Subcutaneous abdominal adipose tissue (tissue), 5 donors: ENCODE results near the gene FAM136A.
"Not testable (repeated sequence)": the region's sequence is repeated elsewhere in the genome, so short reads cannot be mapped to it uniquely, and the experiment has no call there.

Experiments
- H3K27ac ChIP-seq: one replicate; pipeline ENCODE4 v1.7.0; 2013; ENCODE audit warnings: low read depth, mild to moderate bottlenecking, inconsistent platforms, low read length, moderate library complexity
- H3K27me3 ChIP-seq, 5 donors: one replicate each; pipeline ENCODE4 v1.7.0; 2013; ENCODE audit warnings: low read length in 5 of 5, inconsistent platforms in 1 of 5; ENCODE audit not compliant: control insufficient read depth in 5 of 5, insufficient read depth in 4 of 5
- H3K36me3 ChIP-seq, 5 donors: one replicate each; pipeline ENCODE4 v1.7.0; 2013; ENCODE audit warnings: low read length in 5 of 5; ENCODE audit not compliant: control insufficient read depth in 5 of 5, insufficient read depth in 5 of 5
- H3K4me1 ChIP-seq, 5 donors: one replicate each; pipeline ENCODE4 v1.7.0; 2013; ENCODE audit warnings: low read length in 5 of 5, mild to moderate bottlenecking in 3 of 5, moderate library complexity in 1 of 5; ENCODE audit not compliant: control insufficient read depth in 5 of 5, insufficient read depth in 5 of 5
- H3K4me3 ChIP-seq, 5 donors: one replicate each; pipeline ENCODE4 v1.7.0; 2013; ENCODE audit warnings: low read length in 5 of 5, low read depth in 1 of 5
- H3K9ac ChIP-seq, 5 donors: one replicate each; pipeline ENCODE4 v1.7.0; 2013; ENCODE audit warnings: low read length in 5 of 5, mild to moderate bottlenecking in 4 of 5, moderate library complexity in 3 of 5
- H3K9me3 ChIP-seq, 5 donors: one replicate each; pipeline ENCODE4 v1.7.0; 2013; ENCODE audit warnings: low read length in 5 of 5; ENCODE audit not compliant: control insufficient read depth in 5 of 5
- donor health status: healthy.
- donor health status: healthy.
- donor health status: healthy.
- donor health status: healthy.
- donor health status: healthy.

FAM136A gene

GRCh38 chr2:70302195-70302546 lies 304 bp upstream of the FAM136A start:
- H3K27me3 ChIP-seq, H3K27ac ChIP-seq, H3K9me3 ChIP-seq: not testable (repeated sequence)
- H3K4me1 ChIP-seq, result peaks cover 0 to 15% (median 12%) of the 10 kb centered on the region in 5 donors
- peak overlapping the region in 2 of 5 donors; percentile 90 to 91 for H3K4me3 ChIP-seq
- H3K9ac ChIP-seq, result peak overlapping the region in 1 of 5 donors; percentile 41
- peaks cover 0 to 16% (median 7%) of the 10 kb centered on the region in 5 donors for H3K36me3 ChIP-seq

- Histone ChIP-seq H3K27me3 (no peaks in the 10 kb centered on the region), H3K4me3 (peak overlapping the region; percentile 86 to 96 (median 91)), H3K4me1 (peaks cover 0 to 15% (median 12%) of the 10 kb centered on the region in 5 donors), H3K27ac (peak overlapping the region; percentile 57), H3K36me3 (peaks cover 4 to 22% (median 10%) of the 10 kb centered on the region in 5 donors), H3K9ac (peak overlapping the region; percentile 81 to 96 (median 83)), H3K9me3 (no peaks in the 10 kb centered on the region)
Observed at GRCh38 chr2:70300771-70301343, 1.0 kb downstream of the FAM136A start.

- peaks cover 0 to 22% (median 18%) of the 10 kb centered on the region in 5 donors for H3K4me1 ChIP-seq
- peaks cover 4 to 22% (median 10%) of the 10 kb centered on the region in 5 donors for H3K36me3 ChIP-seq
- not testable (repeated sequence) for H3K9me3 ChIP-seq, H3K9ac ChIP-seq, H3K27ac ChIP-seq, H3K4me3 ChIP-seq, H3K27me3 ChIP-seq
Observed at GRCh38 chr2:70297828-70298227, 4.0 kb downstream of the FAM136A start.

GRCh38 chr2:70283500-70284191 lies 18.2 kb downstream of the FAM136A start:
- Histone ChIP-seq H3K36me3 (peaks cover 43 to 87% (median 62%) of the 10 kb centered on the region in 5 donors), H3K27ac (no peak overlapping the region), H3K4me1 (peaks cover 0 to 4% (median 0%) of the 10 kb centered on the region in 5 donors), H3K9ac (no peak overlapping the region), H3K4me3 (no peak overlapping the region), H3K9me3 (no peaks in the 10 kb centered on the region), H3K27me3 (no peaks in the 10 kb centered on the region)

- Histone ChIP-seq H3K27me3 (no peaks in the 10 kb centered on the region), H3K36me3 (peaks cover 49 to 87% (median 60%) of the 10 kb centered on the region in 5 donors), H3K4me1 (peaks cover 0 to 9% (median 0%) of the 10 kb centered on the region in 5 donors), H3K4me3 (no peak overlapping the region), H3K27ac (no peak overlapping the region), H3K9ac (no peak overlapping the region), H3K9me3 (no peaks in the 10 kb centered on the region)
Observed at GRCh38 chr2:70282439-70282838, 19.4 kb downstream of the FAM136A start.

GRCh38 chr2:70280242-70280798 lies 21.5 kb downstream of the FAM136A start:
- Histone ChIP-seq H3K9ac (no peak overlapping the region), H3K27me3 (no peaks in the 10 kb centered on the region), H3K36me3 (peaks cover 47 to 86% (median 54%) of the 10 kb centered on the region in 5 donors), H3K4me3 (no peak overlapping the region), H3K9me3 (no peaks in the 10 kb centered on the region), H3K27ac (no peak overlapping the region), H3K4me1 (peaks cover 0 to 9% (median 0%) of the 10 kb centered on the region in 5 donors)

- Histone ChIP-seq H3K27ac (no peak overlapping the region), H3K9me3 (no peaks in the 10 kb centered on the region), H3K4me1 (peaks cover 0 to 5% (median 0%) of the 10 kb centered on the region in 5 donors), H3K27me3 (no peaks in the 10 kb centered on the region), H3K4me3 (no peak overlapping the region), H3K9ac (no peak overlapping the region), H3K36me3 (peaks cover 14 to 22% (median 15%) of the 10 kb centered on the region in 5 donors)
Observed at GRCh38 chr2:70270323-70270722, 31.5 kb downstream of the FAM136A start.

- H3K4me3 ChIP-seq, H3K9me3 ChIP-seq, H3K27me3 ChIP-seq, H3K27ac ChIP-seq, H3K9ac ChIP-seq: not testable (repeated sequence)
- peaks cover 0 to 11% (median 0%) of the 10 kb centered on the region in 5 donors for H3K4me1 ChIP-seq
- peaks cover 7 to 22% (median 16%) of the 10 kb centered on the region in 5 donors for H3K36me3 ChIP-seq
Observed at GRCh38 chr2:70269422-70270302, 32.2 kb downstream of the FAM136A start.

GRCh38 chr2:70266925-70267324 lies 34.9 kb downstream of the FAM136A start:
- Histone ChIP-seq H3K4me1 (peaks cover 0 to 21% (median 2%) of the 10 kb centered on the region in 5 donors), H3K36me3 (peaks cover 7 to 34% (median 26%) of the 10 kb centered on the region in 5 donors)
- H3K9ac ChIP-seq, H3K9me3 ChIP-seq, H3K27me3 ChIP-seq, H3K27ac ChIP-seq, H3K4me3 ChIP-seq: not testable (repeated sequence)
